ENCODE data around the gene CFAP47. TPM values are rescaled to one million over a fixed set of nuclear protein-coding genes. Genes with fewer than 3 reads are reported as not detected.
"Not testable (repeated sequence)": the region's sequence is repeated elsewhere in the genome, so short reads cannot be mapped to it uniquely, and the experiment has no call there.

CFAP47 gene
- total RNA-seq, 1 donor from 2014 or later, result 0.08 TPM

GRCh38 chrX:36087366-36087765 lies 167.8 kb downstream of the CFAP47 start:
- Histone ChIP-seq H3K4me3 (ENCODE audit: low read depth, low read length) (no peak overlapping the region), H3K27me3 (ENCODE audit: control insufficient read depth, insufficient read depth, low read length) (no peaks in the 10 kb centered on the region), H3K36me3 (ENCODE audit: control insufficient read depth, insufficient read depth, low read length) (no peaks in the 10 kb centered on the region)
- DNase-seq (ENCODE audit: low read depth), result no peak
- TF ChIP-seq CTCF (IDR thresholded peaks at IDR 0.05; ENCODE audit: insufficient read depth, low read length, poor library complexity, severe bottlenecking), result no peak

GRCh38 chrX:36088939-36089338 lies 169.4 kb downstream of the CFAP47 start:
- not testable (repeated sequence) for H3K27me3 ChIP-seq (ENCODE audit: control insufficient read depth, insufficient read depth, low read length); DNase-seq (ENCODE audit: low read depth); H3K36me3 ChIP-seq (ENCODE audit: control insufficient read depth, insufficient read depth, low read length); H3K4me3 ChIP-seq (ENCODE audit: low read depth, low read length)

GRCh38 chrX:36102425-36102824 lies 182.9 kb downstream of the CFAP47 start:
- H3K4me3 ChIP-seq (ENCODE audit: low read depth, low read length), result no peak overlapping the region
- TF ChIP-seq CTCF (IDR thresholded peaks at IDR 0.05; ENCODE audit: insufficient read depth, low read length, poor library complexity, severe bottlenecking), result no peak
- no peak for DNase-seq (ENCODE audit: low read depth)
- no peaks in the 10 kb centered on the region for H3K36me3 ChIP-seq (ENCODE audit: control insufficient read depth, insufficient read depth, low read length)
- no peaks in the 10 kb centered on the region for H3K27me3 ChIP-seq (ENCODE audit: control insufficient read depth, insufficient read depth, low read length)

GRCh38 chrX:36116222-36116621 lies 196.7 kb downstream of the CFAP47 start:
- Histone ChIP-seq H3K4me3 (ENCODE audit: low read depth, low read length) (no peak overlapping the region), H3K27me3 (ENCODE audit: control insufficient read depth, insufficient read depth, low read length) (no peaks in the 10 kb centered on the region), H3K36me3 (ENCODE audit: control insufficient read depth, insufficient read depth, low read length) (no peaks in the 10 kb centered on the region)
- no peak for TF ChIP-seq CTCF (IDR thresholded peaks at IDR 0.05; ENCODE audit: insufficient read depth, low read length, poor library complexity, severe bottlenecking)
- no peak for DNase-seq (ENCODE audit: low read depth)

GRCh38 chrX:36159254-36159653 lies 239.7 kb downstream of the CFAP47 start:
- Histone ChIP-seq H3K27me3 (ENCODE audit: control insufficient read depth, insufficient read depth, low read length) (no peaks in the 10 kb centered on the region), H3K4me3 (ENCODE audit: low read depth, low read length) (no peak overlapping the region), H3K36me3 (ENCODE audit: control insufficient read depth, insufficient read depth, low read length) (no peaks in the 10 kb centered on the region)
- TF ChIP-seq CTCF (IDR thresholded peaks at IDR 0.05; ENCODE audit: insufficient read depth, low read length, poor library complexity, severe bottlenecking), result no peak
- DNase-seq (ENCODE audit: low read depth), result no peak

GRCh38 chrX:36160081-36160480 lies 240.5 kb downstream of the CFAP47 start:
- no peak for DNase-seq (ENCODE audit: low read depth)
- TF ChIP-seq CTCF (IDR thresholded peaks at IDR 0.05; ENCODE audit: insufficient read depth, low read length, poor library complexity, severe bottlenecking), result no peak
- Histone ChIP-seq H3K4me3 (ENCODE audit: low read depth, low read length) (no peak overlapping the region), H3K36me3 (ENCODE audit: control insufficient read depth, insufficient read depth, low read length) (no peaks in the 10 kb centered on the region), H3K27me3 (ENCODE audit: control insufficient read depth, insufficient read depth, low read length) (no peaks in the 10 kb centered on the region)

Measured in kidney epithelial cell (primary cell).